Naive thymus-derived CD8-positive, alpha-beta T cell (primary cell): ENCODE results near the gene RPS6KB2. TPM values are rescaled to one million over a fixed set of nuclear protein-coding genes. Genes with fewer than 3 reads are reported as not detected.
A peak's percentile ranks its signal among the peaks of the same experiment; 100 is the strongest.

Experiments
- ATAC-seq, 2 donors: fragments of 150-1000 bp; cut with Tn5 transposase in 1 of 2; sonication (Bioruptor Pico), chemical (Tn5 transposase) in 1 of 2; 1 replicate in 1 of 2; 2 replicates in 1 of 2; pipeline ENCODE4 v1.10.0; 2021; ENCODE audit warnings: mild to moderate bottlenecking in 2 of 2, moderate library complexity in 2 of 2
- POLR2A ChIA-PET: fragments of 350-600 bp; sonication (Branson Sonifier 250); formaldehyde crosslinking; loops from one replicate; lab custom pipeline; 2021; ENCODE audit warnings: antibody characterized with exemption; lab: Charles Lee
- DNase-seq, 10 donors: peaks; one replicate each; pipeline versions ENCODE4 v3.0.0 to v3.0.0-alpha.2; 2020 to 2022
- H3K27ac Mint-ChIP-seq, 10 donors: one replicate each; pipeline ENCODE4 v1.8.0; 2020 to 2022; ENCODE audit warnings: mild to moderate bottlenecking in 10 of 10, mixed read lengths in 10 of 10, moderate library complexity in 4 of 10, inconsistent platforms in 1 of 10
- H3K27me3 Mint-ChIP-seq, 5 donors: one replicate each; pipeline ENCODE4 v1.8.0; 2021 to 2022; ENCODE audit warnings: mixed read lengths in 5 of 5
- H3K36me3 Mint-ChIP-seq, 3 donors: one replicate each; pipeline ENCODE4 v1.8.0; 2020 to 2022; ENCODE audit warnings: mixed read lengths in 3 of 3, mild to moderate bottlenecking in 2 of 3, inconsistent platforms in 1 of 3
- H3K4me1 Mint-ChIP-seq, 4 donors: one replicate each; pipeline ENCODE4 v1.8.0; 2021 to 2022; ENCODE audit warnings: mixed read lengths in 4 of 4
- H3K4me3 Mint-ChIP-seq, 10 donors: one replicate each; pipeline ENCODE4 v1.8.0; 2020 to 2022; ENCODE audit warnings: mild to moderate bottlenecking in 10 of 10, mixed read lengths in 10 of 10, moderate library complexity in 6 of 10, inconsistent platforms in 1 of 10
- H3K9me3 Mint-ChIP-seq, 9 donors: one replicate each; pipeline ENCODE4 v1.8.0; 2020 to 2022; ENCODE audit warnings: mixed read lengths in 9 of 9, mild to moderate bottlenecking in 3 of 9, inconsistent platforms in 1 of 9, moderate library complexity in 1 of 9
- polyA plus RNA-seq, 3 donors: library from polyadenylated mRNA; unstranded; fragments of 300-500 nt; fragmentation: Illumina TruSeq; gene quantifications; one replicate each; pipeline ENCODE4 v1.2.3, GENCODE V29; 2021
- total RNA-seq, 8 experiments: library from RNA in 2 of 8; stranded (reverse) in 2 of 8; gene quantifications; one replicate each; pipeline ENCODE4 v1.2.3 and lab custom pipeline; 2021 to 2026

The RPS6KB2 gene
- total and polyA plus RNA-seq, 5 experiments from 2014 or later = 41.9 to 82.8 (median 45.9) TPM

- POLR2A ChIA-PET = interaction anchor here (0.7 to 25.5 kb wide), 12 partner anchors 10 to 101 kb away, joined by 3 to 2390 read pairs (median 19); partner anchors contain the start of genes AIP, CARNS1, CDK2AP2 and CORO1B
- DNase-seq (peak in 1 of 10 donors; percentile 27), ATAC-seq (no peak)
- no peaks in the 10 kb centered on the region for H3K27me3 Mint-ChIP-seq
- H3K9me3 Mint-ChIP-seq = peaks cover 0 to 2% (median 0%) of the 10 kb centered on the region in 9 donors
- peaks cover 4 to 36% (median 16%) of the 10 kb centered on the region in 3 donors for H3K36me3 Mint-ChIP-seq
- peak overlapping the region; percentile 85 to 97 (median 94) for H3K27ac Mint-ChIP-seq
- H3K4me3 Mint-ChIP-seq = peak overlapping the region; percentile 93 to 99 (median 98)
- peaks cover 33 to 85% (median 75%) of the 10 kb centered on the region in 4 donors for H3K4me1 Mint-ChIP-seq
These were observed 21.8 kb upstream of the RPS6KB2 start for GRCh38 chr11:67406420-67406968.

DNA sequence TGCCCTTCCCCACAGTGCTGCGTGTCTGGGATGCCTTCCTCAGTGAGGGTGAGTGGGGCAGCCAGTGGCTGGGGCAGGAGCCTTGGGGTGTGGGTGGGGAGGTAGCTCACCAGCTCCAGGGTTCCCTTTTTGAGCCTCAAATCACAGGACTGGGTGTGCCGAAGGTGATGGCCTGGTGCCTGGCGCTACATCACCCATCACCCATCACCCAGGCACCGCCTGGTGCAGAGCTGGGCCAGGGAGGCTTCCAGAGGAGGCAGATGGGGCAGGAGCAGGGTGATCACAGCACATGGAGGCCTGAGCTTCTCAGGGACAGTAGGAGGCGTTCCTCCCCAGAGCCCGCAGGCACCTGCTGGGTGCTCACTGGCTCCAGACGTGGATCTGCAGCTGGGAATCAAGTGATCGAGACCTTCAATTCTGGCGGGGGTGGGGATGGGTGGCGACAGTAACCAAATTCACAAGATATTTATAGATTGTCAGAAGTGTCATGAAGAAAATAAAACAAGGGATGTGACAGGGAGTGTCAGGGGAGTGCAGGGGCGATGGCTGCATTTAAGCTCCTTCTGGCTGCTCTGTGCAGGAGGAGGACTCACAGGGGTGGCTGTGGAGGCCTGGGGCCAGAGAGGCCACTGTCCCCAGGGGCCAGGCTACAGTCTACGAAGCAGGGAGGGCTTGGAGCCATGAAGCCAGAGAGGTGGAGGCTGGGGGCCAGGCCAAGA, 21.2 kb upstream of the RPS6KB2 start:
- ATAC-seq (no peak), DNase-seq (peak in 2 of 10 donors; percentile 33 to 43)
- Mint-ChIP-seq H3K9me3 (peaks cover 0 to 2% (median 0%) of the 10 kb centered on the region in 9 donors), H3K27ac (peak overlapping the region; percentile 85 to 97 (median 94)), H3K4me1 (peaks cover 39 to 89% (median 80%) of the 10 kb centered on the region in 4 donors), H3K4me3 (peak overlapping the region; percentile 93 to 99 (median 98)), H3K27me3 (no peaks in the 10 kb centered on the region), H3K36me3 (peaks cover 4 to 36% (median 16%) of the 10 kb centered on the region in 3 donors)
- POLR2A ChIA-PET = interaction anchor here (0.6 to 25.5 kb wide), 17 partner anchors 11 to 1987 kb away, joined by 3 to 2390 read pairs (median 12); partner anchors contain the start of genes AIP, ANKRD13D, CARNS1 and CDK2AP2

GRCh38 chr11:67407688-67408163, 20.6 kb upstream of the RPS6KB2 start:
- peaks cover 42 to 93% (median 85%) of the 10 kb centered on the region in 4 donors for H3K4me1 Mint-ChIP-seq
- peaks cover 0 to 2% (median 0%) of the 10 kb centered on the region in 9 donors for H3K9me3 Mint-ChIP-seq
- peaks cover 4 to 36% (median 16%) of the 10 kb centered on the region in 3 donors for H3K36me3 Mint-ChIP-seq
- H3K27ac Mint-ChIP-seq = peak overlapping the region; percentile 85 to 97 (median 94)
- H3K4me3 Mint-ChIP-seq = peak overlapping the region; percentile 93 to 99 (median 98)
- POLR2A ChIA-PET = interaction anchor here (0.6 to 25.5 kb wide), 18 partner anchors 11 to 1988 kb away, joined by 3 to 2390 read pairs (median 10); partner anchors contain the start of genes AIP, ANKRD13D, CARNS1 and CDK2AP2
- no peaks in the 10 kb centered on the region for H3K27me3 Mint-ChIP-seq
- no peak for DNase-seq
- no peak for ATAC-seq

DNA sequence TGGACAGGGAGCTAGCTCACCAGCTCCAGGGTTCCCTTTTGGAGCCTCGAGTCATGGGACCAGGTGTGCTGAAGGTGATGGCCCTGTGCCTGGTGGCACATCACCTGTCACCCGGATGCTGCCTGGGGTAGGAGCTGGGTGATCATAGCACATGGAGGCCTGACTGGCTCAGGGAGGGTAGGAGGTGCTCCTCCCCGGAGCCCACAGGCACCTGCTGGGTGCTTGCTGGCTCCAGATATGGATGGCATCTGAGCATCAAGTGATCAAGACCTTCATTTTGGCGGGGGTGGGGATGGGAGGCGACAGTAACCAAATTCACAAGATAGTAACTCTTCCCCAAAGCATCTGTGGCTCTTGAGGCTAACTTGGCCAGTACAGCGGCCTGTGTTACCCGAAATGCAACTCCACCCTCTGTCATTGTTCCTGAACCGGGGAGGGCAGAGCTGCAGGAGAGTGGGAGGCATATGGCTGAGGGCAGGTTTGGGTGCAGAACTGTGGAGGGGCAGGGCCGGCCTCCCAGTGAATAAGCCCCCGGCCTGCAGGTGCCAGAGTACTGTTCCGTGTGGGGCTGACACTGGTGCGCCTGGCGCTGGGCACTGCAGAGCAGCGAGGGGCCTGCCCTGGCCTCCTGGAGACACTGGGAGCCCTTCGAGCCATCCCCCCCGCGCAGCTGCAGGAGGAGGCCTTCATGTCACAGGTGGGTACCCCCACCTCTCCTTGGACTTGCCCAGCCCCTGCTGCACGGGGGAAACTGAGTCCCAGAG, 19.7 kb upstream of the RPS6KB2 start:
- peak in 3 of 10 donors; percentile 28 to 35 (median 31) for DNase-seq
- Mint-ChIP-seq H3K27me3 (no peaks in the 10 kb centered on the region), H3K9me3 (peaks cover 0 to 1% (median 0%) of the 10 kb centered on the region in 9 donors), H3K27ac (peak overlapping the region; percentile 81 to 97 (median 94)), H3K36me3 (peaks cover 4 to 36% (median 16%) of the 10 kb centered on the region in 3 donors), H3K4me1 (peaks cover 45 to 97% (median 86%) of the 10 kb centered on the region in 4 donors), H3K4me3 (peak overlapping the region; percentile 93 to 99 (median 98))
- ATAC-seq = peak; percentile 6 to 15
- POLR2A ChIA-PET = interaction anchor here (0.7 to 25.5 kb wide), 21 partner anchors 9 to 142 kb away, joined by 3 to 2390 read pairs (median 9); partner anchors contain the start of genes AIP, ANKRD13D, CARNS1 and CDK2AP2

DNA sequence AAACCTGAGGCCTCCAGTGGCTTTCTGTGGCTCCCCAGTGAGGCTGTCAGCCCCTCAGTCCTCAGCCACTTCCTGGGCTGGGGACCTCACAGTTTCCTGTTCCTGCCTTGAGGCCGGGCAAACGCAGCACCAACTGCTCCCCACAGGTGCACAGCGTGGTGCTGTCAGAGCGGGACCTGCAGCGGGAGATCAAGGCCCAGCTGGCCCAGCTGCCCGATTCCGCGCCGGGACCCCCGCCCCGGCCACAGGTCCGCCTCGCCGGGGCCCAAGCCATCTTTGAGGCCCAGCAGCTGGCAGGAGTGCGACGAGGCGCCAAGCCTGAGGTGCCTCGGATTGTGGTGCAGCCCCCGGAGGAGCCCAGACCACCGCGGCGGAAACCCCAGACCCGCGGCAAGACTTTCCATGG, 19.0 kb upstream of the RPS6KB2 start:
- DNase-seq (peak; percentile 46 to 90 (median 76)), ATAC-seq (peak; percentile 73 to 85)
- H3K4me1 Mint-ChIP-seq = peaks cover 44 to 96% (median 88%) of the 10 kb centered on the region in 4 donors
- peak overlapping the region; percentile 53 to 98 (median 94) for H3K27ac Mint-ChIP-seq
- POLR2A ChIA-PET = interaction anchor here (0.7 to 25.5 kb wide), 19 partner anchors 9 to 142 kb away, joined by 3 to 2390 read pairs (median 9); partner anchors contain the start of genes AIP, ANKRD13D, CARNS1 and CORO1B
- H3K27me3 Mint-ChIP-seq = no peaks in the 10 kb centered on the region
- peaks cover 4 to 36% (median 16%) of the 10 kb centered on the region in 3 donors for H3K36me3 Mint-ChIP-seq
- no peaks in the 10 kb centered on the region for H3K9me3 Mint-ChIP-seq
- H3K4me3 Mint-ChIP-seq = peak overlapping the region; percentile 93 to 99 (median 98)

GRCh38 chr11:67409781-67410368, 18.4 kb upstream of the RPS6KB2 start:
- ATAC-seq (no peak), DNase-seq (no peak)
- peak overlapping the region; percentile 79 to 98 (median 92) for H3K4me3 Mint-ChIP-seq
- peak overlapping the region; percentile 81 to 98 (median 92) for H3K27ac Mint-ChIP-seq
- no peaks in the 10 kb centered on the region for H3K9me3 Mint-ChIP-seq
- peaks cover 4 to 32% (median 16%) of the 10 kb centered on the region in 3 donors for H3K36me3 Mint-ChIP-seq
- no peaks in the 10 kb centered on the region for H3K27me3 Mint-ChIP-seq
- POLR2A ChIA-PET = interaction anchor here (0.9 to 25.5 kb wide), 14 partner anchors 10 to 143 kb away, joined by 3 to 2390 read pairs (median 11); partner anchors contain the start of genes AIP, CARNS1, CORO1B and PITPNM1
- H3K4me1 Mint-ChIP-seq = peaks cover 44 to 97% (median 88%) of the 10 kb centered on the region in 4 donors

GRCh38 chr11:67410369-67410831, 17.9 kb upstream of the RPS6KB2 start:
- Mint-ChIP-seq H3K27ac (peak overlapping the region; percentile 81 to 98 (median 92)), H3K9me3 (no peaks in the 10 kb centered on the region), H3K4me1 (peaks cover 44 to 96% (median 89%) of the 10 kb centered on the region in 4 donors), H3K4me3 (peak overlapping the region; percentile 71 to 98 (median 92)), H3K36me3 (peaks cover 4 to 27% (median 11%) of the 10 kb centered on the region in 3 donors), H3K27me3 (no peaks in the 10 kb centered on the region)
- no peak for DNase-seq
- POLR2A ChIA-PET = interaction anchor here (1.0 to 31.8 kb wide), 9 partner anchors 10 to 140 kb away, joined by 3 to 2390 read pairs (median 49); partner anchors contain the start of genes AIP, CARNS1, CORO1B and PPP1CA
- ATAC-seq = no peak

DNA sequence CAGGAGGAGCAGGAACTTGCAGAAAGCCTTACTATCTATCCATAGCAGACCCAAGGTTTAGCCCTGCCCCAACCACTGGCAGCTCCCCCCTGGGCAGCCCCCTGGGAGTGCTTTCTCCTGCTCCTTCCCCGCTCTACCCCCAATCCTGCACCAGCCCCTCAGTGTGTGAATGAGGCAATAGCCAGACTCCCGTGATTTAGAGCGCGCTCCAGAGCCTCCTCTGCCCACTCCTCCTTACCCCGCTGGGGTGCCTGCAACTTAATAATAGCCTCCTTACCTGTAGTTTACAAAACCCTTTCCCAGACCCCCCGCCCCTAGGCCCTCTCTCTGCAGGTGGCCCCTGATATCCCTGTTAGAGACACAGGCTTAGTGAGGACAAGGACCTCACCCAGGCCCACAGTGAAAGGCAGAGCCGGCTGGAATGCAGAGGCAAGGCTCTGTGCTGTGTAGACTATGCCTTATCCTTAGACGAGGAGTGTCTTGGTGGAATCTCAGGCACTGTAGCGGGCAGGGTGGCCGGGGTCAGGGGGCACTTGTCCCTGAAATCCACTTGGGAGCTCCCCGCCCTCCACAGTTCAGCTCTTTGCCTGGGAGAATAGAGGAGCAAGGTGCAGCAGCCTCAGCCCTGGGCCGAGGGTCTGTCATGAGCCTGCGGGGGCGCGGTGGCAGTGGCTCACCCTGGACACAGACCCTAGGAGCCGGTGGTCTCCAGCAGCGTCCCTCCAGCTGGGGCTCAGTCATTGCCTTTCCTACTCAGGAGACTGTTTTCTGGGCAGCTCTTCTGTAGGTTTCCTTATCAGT, 17.1 kb upstream of the RPS6KB2 start:
- no peak for DNase-seq
- H3K27me3 Mint-ChIP-seq = no peaks in the 10 kb centered on the region
- peaks cover 4 to 20% (median 10%) of the 10 kb centered on the region in 3 donors for H3K36me3 Mint-ChIP-seq
- POLR2A ChIA-PET = interaction anchor here (0.9 to 31.8 kb wide), 17 partner anchors 9 to 140 kb away, joined by 3 to 2390 read pairs (median 9); partner anchors contain the start of genes AIP, CORO1B, PITPNM1 and POLD4
- ATAC-seq = no peak
- H3K4me1 Mint-ChIP-seq = peaks cover 45 to 92% (median 86%) of the 10 kb centered on the region in 4 donors
- H3K9me3 Mint-ChIP-seq = no peaks in the 10 kb centered on the region
- peak overlapping the region; percentile 79 to 98 (median 90) for H3K27ac Mint-ChIP-seq
- peak overlapping the region; percentile 25 to 98 (median 76) for H3K4me3 Mint-ChIP-seq

DNA sequence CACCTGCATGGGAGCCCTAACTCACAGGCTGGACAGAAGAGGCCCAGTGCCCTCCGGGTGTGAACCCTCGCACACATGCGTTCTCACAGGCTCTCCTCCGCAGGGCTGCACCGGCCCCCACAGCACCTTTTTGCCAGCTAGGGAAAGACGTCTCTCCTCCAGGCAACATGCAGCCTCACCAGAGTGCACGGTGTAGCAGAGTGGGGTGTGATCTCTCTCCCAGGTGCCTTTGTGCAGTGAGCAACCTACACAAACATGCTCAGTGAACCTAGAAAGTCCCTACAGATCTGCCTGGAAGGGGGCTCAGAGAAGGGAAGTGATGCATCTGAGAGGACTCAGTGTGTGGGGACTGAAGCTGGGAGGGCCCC, 16.5 kb upstream of the RPS6KB2 start:
- H3K27ac Mint-ChIP-seq = peak overlapping the region in 9 of 10 donors; percentile 61 to 98 (median 89)
- peaks cover 48 to 92% (median 86%) of the 10 kb centered on the region in 4 donors for H3K4me1 Mint-ChIP-seq
- peaks cover 4 to 14% (median 10%) of the 10 kb centered on the region in 3 donors for H3K36me3 Mint-ChIP-seq
- POLR2A ChIA-PET = interaction anchor here (0.9 to 31.8 kb wide), 20 partner anchors 9 to 141 kb away, joined by 3 to 2390 read pairs (median 6); partner anchors contain the start of genes AIP, CDK2AP2, CORO1B and PITPNM1
- H3K27me3 Mint-ChIP-seq = no peaks in the 10 kb centered on the region
- no peaks in the 10 kb centered on the region for H3K9me3 Mint-ChIP-seq
- peak overlapping the region in 9 of 10 donors; percentile 25 to 98 (median 85) for H3K4me3 Mint-ChIP-seq
- DNase-seq (no peak), ATAC-seq (no peak)
